GM04503 (cell line): ENCODE data around the gene CALN1.
"Not testable (repeated sequence)": the region's sequence is repeated elsewhere in the genome, so short reads cannot be mapped to it uniquely, and the experiment has no call there.

Experiments used
- DNase-seq: peaks from one replicate; pipeline ENCODE4 v3.0.0-alpha.2; 2012; ENCODE audit warnings: low read depth

CALN1 gene

DNA sequence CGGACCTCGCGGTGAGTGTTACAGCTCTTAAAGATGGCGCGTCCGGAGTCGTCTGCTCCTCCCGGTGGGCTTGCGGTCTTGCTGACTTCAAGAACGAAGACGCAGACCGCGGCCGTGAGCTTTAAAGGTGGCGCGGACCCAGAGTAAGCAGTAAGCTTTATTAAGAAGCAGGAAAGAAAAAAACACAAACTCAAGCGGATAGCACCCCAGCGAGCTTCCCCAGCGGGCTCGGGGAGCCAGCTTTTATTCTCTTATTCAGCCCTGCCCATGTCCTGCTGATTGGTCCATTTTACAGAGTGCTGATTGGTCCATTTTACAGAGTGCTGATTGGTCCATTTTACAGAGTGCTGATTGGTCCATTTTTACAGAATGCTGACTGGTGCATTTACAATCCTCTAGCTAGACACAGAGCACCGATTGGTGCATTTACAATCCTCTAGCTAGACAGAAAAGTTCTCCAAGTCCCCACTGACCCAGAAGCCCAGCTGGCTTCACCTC is at the start of gene CALN1:
Gene CALN1, minus strand, starts transcription at position 218 of the 498 bp plus-strand sequence.
- not testable (repeated sequence) for DNase-seq

DNA sequence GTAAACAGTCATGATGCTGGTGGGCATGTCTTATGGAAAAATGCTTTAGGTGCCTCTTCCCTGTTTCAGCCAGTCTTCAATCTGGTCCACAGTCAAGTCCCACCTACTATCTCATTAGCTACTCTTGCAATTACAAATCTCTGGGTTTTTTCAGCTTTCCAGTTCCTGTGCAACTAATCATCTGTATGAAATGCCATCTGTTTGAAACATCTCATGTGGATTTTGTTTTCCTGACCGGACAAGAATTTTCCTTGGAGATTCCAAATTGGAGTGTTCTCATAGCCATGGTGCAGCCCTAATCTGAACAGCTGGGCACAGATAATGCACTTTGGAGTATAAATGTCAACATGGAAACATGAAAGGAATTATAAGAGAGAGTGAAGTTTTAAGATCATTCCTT is 41.3 kb upstream of the CALN1 start:
- DNase-seq = no peak

DNA sequence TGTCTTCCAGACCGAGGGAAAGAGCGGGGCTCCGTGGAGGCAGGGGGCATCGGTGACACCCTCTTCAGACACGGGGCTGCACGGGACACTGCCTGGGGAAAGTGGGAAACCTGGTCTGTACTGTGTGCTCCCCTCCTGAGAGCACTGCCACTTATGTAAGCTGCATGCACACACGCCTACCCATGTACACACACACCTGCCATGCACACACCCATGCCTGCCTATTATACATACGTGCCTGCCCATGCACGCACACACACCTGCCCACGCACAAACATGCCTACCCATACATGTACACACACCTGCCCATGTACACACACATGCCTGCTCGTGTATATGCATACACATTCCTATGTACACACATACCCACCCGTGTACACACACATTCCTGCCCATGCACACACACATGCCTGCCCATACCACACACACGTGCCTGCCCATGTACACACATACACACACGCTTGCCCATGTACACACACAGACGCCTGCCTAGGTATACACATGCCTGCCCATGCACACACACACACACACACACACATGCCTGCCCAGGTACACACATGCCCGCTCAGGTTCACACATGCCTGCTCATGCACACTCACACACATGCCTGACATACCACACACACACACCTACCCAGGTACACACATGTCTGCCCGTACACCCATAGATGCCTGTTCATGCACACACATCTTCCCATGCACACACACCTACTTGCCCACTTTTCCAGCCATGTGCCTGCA is 35.5 kb upstream of the CALN1 start:
- DNase-seq = no peak

DNA sequence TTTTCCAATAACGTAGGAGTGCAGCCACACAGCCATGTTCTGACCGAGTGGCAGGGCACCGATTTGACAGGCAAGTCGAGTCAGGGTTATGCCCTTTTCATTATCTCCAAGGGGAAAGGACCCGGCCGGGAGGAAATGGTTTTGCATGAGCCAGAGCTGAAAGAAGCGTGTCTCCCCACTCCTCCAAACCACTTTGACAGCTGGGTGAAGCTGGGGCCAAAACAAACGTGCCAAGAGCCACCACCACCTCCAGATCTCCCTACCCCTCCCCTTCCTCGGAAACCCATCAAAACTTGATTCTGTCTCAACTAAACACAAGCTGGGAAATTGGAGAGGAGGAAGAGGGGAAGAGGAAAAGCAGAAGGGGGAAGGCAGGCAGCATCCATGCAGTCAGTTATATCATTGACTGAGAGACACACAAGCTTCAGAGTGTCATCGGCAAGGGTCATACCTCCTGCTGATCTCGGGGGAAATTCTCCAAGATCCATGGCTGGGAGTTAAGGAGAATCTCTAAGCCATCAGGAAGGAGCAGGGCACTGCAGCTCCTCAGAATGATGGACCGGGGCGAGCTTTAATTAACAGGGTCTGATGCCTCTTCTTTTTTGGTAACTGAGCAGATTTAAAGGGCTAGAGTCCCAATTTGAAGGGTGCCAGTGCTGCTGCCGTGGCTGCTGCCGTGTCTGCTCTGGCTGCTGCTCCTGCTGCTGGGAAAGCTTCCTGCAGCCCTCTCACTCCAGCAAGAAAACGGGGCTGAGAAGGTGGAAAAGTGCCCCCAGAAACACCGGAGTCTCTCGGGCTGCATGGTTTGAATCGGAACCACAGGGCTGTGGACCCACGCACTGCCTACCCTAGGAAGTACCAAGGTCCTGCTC is 34.7 kb upstream of the CALN1 start:
- DNase-seq = no peak

DNA sequence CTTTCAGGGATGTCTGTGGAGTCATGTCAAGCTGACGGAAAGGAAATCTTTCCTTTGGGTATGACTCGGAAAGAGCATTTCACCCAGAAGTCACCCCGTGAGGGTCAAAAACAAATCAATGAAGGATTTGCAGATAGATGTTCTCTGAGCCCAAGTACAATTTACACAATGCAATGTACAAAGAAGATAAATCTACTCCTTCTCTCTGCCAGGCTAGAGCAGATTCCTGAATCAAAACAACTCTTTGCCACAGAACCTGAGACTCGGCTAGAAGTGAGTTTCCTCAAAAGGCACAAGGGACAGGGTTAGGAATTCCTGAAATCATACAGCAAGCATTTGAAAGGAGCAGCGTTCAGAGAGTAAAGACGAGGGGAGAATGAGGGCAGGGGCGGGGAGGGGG is 34.0 kb upstream of the CALN1 start:
- no peak for DNase-seq

DNA sequence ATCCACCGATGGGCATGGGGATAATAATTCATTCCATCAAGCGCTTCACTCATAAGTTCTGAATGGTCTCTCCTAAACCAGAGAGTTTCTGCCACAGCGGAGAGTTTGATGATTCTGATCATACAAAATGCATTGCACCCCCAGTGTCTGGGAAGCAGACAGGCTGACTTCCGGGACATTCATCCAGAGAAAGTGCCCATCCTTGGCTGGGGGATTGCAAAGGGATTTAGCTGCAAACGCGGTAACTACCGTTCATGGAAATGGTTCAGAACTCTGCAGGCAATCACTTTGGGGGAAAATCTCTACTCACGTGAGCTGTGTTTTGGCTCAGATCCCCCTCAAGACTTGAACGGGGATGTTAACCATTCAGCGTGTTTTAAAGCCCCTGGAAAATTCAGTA is 33.4 kb upstream of the CALN1 start:
- DNase-seq = no peak

DNA sequence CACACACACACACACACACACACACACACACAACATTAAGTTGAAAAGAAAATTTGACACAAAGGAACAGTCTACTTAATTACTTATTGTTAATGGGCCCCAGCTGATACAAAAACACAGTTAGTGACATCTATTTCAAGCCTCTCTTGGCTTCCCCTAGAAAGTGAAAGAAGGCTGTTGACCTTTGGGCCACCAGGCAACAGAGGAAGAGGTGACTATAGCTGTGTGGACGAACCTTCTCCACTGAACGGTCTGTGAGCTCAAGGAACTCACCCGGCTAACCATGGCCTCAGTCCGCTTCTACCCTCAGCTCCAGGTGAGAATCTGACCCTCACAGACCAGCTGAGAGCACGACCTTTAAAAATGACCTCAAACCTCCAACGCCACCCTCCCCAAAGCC is 32.9 kb upstream of the CALN1 start:
- DNase-seq = no peak

DNA sequence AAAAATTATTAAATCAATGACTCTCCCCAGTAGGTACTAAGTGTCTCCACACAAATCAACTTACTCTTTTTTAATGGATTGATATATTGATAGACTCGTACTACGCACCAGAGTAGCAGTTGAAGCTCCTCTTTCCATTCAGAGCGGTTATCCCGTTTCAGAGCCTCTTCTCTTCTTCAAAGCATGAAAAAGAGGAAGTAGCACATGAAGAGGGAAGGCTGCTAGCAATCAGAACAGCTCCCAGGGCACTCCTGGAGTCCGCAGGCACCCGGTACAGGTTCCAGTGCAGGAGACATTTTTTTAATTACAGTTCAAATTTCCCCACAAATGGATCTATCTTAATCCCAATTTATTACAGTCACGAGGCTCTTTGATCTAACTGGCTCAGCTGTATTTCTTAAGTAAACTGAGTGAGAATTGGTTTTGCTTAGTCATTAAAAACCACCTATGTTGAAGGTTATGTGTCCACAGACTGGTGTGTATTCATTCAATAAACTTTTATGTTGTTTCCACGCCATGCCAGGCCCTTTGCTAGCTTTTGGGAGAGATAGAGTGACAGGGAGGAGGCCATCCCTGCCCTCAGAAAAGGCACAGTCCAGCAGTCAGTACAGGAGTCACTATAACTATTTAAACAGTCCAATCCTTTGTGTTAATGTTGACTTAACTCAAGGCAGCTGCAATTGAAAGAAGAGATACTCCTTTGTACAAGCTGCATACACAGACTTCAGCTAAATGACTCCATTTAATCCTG is 32.1 kb upstream of the CALN1 start:
- DNase-seq = no peak

DNA sequence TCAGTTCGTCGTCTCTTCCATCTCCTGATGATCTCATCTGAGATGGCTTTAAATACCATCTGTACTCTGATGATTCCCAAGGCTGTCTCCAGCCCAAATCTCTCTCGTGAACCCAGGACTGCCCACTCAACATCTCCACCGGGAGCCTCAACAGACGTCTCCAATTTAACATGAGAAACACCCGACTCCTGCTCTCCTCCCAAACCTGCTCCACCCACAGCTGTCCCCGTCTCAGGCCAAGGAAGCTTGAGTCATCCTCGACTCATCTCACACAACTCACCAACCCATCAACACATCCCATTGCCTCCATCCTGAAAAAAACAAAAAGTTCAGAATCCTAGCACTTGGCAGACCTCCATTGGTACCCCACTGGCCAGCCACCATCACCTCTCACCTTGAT is 29.7 kb upstream of the CALN1 start:
- no peak for DNase-seq

DNA sequence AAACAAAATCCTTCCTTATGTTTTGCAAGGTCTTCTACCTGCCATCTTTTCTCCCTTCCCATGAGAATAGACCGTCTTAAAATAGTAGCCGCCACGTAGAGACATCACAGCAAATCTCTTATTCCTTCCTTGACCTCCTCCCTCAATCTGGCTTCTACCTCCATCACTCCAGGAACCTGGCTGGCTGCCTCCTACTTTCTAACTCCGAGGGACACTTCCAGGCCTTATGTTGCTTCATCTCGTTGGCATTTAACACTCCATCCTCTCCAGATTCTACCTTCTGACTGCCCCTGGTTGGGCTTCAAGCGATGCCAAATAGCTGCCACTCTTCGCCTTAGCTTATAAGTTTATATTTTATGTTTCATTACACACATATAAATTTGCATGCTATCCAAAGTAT is 26.4 kb upstream of the CALN1 start:
- DNase-seq = no peak

DNA sequence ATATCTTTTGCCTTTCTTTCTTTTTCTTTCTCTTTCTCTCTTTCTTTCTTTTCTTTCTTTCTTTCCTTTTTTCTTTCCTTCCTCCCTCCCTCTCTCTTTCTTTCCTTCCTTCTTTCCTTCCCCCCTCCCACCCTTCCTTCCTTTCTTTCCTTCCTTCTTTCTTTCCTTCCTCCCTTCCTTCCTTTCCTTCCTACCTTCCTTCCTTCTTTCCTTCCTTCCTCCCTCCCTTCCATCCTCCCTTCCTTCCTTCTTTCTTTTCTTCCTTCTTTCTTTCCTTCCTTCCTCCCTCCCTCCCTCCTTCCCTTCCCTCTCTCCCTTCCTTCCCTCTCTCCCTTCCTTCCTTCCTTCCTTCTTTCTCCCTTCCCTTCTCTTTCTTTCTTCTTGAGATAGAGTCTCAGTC is 25.5 kb upstream of the CALN1 start:
- DNase-seq = no peak

DNA sequence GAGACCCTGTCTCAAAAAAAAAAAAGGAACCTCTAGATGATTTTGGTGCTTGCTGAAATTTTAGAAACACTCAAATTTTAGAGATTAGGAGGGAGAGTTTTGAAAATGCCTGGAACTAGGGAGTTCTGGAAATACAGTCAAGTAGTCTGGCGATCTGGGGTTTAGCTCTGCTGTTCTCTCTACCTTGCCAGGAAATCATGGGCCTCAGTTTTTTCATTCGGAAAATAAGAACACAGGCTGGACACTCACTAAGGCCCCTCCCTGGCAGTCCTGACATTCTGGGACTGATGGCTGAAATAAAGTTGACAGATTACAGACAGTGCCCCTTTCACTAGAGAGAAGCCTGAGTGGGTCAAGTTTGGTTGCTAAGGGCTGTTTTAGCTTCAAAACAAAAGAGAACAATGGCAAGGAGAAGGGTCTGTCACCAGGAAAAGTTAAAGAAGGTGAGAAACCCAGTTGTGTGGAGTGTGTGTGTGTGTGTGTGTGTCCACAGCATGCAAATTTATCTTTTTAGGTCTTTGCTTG is 25.0 kb upstream of the CALN1 start:
- DNase-seq = no peak

DNA sequence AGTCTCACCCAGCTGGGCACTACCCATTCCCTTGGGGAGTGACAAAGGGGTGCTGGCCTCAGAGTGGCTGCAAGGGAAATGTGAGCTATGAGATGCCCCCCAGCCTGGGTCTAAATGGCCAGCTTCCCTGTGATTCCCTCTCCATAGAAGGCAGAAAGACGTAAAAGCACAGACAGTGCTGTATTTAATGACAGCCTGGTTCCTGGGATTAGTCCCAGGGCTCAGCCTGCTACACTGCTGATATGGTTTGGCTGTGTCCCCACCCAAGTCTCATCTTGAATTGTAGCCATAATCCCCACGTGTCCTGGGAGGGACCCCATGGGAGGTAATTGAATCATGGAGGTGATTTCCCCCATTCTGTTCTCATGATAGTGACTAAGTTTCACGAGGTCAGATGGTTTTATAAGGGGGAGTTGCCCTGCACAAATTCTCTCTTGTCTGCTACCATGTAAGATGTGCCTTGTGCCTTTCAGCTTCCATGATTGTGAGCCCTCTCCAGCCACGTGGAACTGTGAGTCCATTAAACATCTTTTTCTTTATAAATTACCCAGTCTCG is 23.9 kb upstream of the CALN1 start:
- DNase-seq = no peak

DNA sequence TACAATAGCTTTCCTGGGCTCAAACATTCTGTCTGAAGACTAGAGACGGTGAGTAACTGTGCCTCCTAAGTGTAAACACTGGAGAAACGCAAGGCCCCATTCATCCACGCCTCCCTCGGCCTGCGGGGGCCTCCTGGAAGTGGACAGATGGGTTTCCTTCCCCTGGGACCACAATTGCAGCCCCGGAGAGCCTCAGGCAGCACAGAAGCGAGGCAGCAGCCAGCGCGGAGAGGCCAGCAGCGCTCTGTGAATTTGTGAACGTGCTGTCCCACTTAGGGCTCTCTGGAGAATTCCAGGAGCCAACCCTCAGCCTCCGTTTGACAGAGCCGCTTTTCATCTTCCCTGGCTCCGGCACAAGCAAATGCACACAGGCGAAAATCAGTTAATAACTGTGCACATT is 23.2 kb upstream of the CALN1 start:
- no peak for DNase-seq

DNA sequence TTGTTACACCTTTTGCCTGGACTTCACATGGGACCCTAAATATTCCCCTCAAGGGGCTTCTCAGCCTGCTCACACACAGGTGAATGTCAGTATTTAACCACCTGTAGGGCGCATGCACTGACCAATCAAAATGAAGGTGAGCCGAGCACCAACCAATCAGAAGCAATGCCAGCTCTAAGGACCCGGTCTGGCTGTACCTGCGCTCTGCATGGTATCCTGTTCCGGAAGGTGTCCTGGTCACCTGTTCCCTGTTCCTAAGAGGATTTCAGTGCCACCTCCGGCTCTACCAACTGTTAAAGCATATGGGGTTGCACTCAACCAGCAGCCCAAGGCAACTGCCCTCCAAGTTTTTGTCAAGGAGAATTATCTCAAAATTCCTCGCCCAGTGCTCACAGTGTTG is 18.4 kb upstream of the CALN1 start:
- no peak for DNase-seq

DNA sequence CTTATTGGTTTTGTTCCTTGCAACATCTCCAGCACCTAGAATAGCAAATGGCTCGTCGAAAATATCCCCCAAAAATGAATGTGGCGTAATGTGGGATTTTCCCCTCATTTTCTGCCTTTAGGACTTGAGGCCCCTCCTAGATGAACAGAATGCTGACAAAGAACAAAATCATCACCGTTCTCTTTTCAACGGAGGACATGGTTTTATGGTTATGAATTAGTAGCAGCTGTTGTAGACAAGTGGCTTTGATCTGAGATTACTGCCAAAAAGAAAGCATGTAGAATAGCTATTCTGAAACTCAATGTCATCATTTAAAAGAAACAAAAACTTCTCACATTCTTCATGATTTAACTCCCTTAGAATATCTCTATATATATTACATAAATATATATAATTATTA is 17.2 kb upstream of the CALN1 start:
- DNase-seq = no peak

DNA sequence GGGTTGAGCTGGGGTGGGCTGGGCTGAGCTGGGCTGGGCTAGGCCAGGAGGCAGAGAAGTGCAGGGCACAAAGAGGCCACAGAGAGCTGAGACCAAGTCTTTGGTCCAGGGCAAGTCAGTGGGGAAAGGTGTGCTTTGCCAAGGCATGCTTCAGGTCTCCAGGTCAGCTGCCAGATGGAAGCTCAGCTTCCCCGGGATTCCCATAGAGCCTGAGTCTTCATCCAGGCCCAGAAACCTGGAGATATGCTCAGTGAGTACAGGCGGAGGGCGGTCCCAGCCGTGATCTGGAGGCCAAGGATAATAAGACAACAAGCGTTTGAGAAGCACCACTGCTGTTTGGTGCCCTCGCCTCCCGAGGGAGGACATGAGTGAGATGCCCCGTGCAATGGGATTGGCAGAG is 4.7 kb upstream of the CALN1 start:
- no peak for DNase-seq

DNA sequence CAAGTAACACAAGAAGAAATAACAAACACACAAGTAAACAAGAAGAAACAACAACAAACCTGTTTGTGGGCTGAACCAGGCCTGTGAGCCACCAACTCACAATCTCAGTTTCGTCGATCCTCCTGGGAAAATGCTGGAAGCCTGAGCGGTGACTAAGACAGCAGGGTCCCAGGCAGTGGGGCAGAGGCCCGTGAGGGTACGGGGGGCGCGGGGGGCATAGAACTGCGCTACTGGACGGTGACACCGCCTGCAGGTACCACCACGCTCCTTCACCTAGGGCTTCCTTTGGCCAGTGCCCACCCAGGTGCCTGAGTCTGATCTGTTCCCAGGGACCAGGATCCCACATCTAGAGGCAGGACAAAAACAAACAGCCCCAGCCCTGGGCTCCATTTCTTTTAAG is 3.4 kb upstream of the CALN1 start:
- DNase-seq = no peak

DNA sequence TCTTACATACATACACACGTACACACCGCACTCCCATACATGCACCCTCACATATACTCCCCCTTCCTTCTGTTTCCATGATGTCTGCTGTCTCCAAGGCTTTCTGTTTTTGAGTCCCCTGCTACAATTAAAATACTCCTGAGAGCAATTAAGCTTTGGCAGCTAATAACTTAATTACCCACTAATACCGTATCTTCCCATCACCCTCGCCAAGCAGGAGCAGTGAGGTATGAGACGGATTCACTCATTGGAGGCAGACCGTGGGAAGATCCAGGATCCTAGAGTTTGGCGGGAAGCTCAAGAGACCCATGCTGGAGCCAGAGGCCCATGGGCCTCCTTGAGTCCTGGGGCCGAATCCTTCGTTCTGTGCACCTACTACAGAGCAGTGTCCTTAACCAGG is 1.7 kb upstream of the CALN1 start:
- DNase-seq = no peak

DNA sequence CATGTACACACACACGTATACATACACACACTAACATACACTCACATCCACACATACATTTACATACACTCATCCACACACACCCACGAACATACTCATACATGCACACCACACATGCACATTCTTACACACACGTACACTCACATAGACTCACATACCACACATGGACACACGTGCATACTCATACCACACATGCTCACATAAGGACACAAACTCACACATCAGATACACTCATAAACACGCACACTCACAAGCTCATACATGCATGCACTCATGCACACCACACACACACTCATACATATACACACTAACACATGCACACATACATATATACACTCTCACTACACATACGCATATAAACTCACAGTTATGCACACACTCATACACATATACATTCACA is 1.2 kb upstream of the CALN1 start:
- no peak for DNase-seq

DNA sequence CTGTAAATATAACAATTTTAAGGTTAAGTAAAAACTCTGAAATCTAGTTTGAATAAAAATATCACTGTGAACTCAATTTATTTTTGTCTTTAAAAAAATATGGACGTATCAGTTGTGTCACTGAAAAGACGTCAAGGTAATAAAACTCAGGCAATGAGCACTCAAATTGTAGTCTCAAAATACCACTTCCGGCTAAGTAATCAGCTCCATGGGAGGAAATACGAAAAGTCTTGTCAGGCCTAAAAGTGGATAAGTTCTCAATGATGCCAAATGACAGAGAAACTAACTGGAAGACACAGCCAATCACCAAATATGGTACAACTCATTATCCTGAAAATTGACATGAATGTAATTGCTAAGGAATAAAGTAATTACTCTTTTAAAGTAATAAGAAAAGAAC is 719 bp downstream of the CALN1 start:
- DNase-seq = no peak

DNA sequence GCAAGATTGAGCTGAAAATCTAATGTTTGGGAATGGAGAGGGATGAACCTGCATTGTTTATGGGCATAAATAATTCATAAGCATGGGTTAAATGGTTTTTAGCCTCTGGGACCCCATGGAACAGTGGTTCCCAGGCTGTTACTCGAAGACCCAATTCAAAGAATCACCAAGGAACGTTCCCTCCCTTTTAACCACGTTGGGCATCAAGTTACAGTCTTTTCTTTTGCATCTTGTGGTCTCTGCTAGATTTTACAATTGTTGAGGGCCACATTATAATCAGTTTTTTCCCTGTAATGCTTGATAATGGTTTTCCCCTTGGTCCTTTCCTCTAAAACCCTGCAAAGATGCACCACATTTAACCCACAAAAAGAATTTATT is 2.5 kb downstream of the CALN1 start:
- DNase-seq = no peak
